OCI-LY7 (cell line): Measurements from ENCODE around the gene HDAC4. TPM values are rescaled to one million over a fixed set of nuclear protein-coding genes. Genes with fewer than 3 reads are reported as not detected.

Experiments
- BruUV-seq: library from RNA; stranded (reverse); fragments of 400-500 nt; replicated peaks from 2 replicates; lab custom pipeline; 2021; lab: Mats Ljungman, UMichigan
- CTCF ChIA-PET: fragments of 300-600 bp; sonication (Branson Sonifier 250); formaldehyde crosslinking; loops from one replicate; lab custom pipeline; 2022; ENCODE audit warnings: antibody characterized with exemption; ENCODE audit not compliant: unreplicated experiment; lab: Charles Lee
- POLR2A ChIA-PET: fragments of 300-600 bp; sonication (Branson Sonifier 250); formaldehyde crosslinking; loops from one replicate; lab custom pipeline; 2022; ENCODE audit warnings: antibody characterized with exemption; lab: Charles Lee
- DNase-seq: peaks from one replicate; pipeline ENCODE4 v3.0.0-alpha.2; 2015; ENCODE audit warnings: low spot score
- H2AFZ ChIP-seq: fragments of 200-600 bp; sonication (generic), shearing (Covaris generic); 2 replicates; pipeline ENCODE4 v1.6.1; 2014; ENCODE audit warnings: mild to moderate bottlenecking, antibody characterized with exemption, low read length, moderate library complexity
- H3K27ac ChIP-seq: fragments of 200-600 bp; sonication (generic); 2 replicates; pipeline ENCODE4 v1.5.1; 2014; ENCODE audit warnings: mixed run types, low read depth, mild to moderate bottlenecking, moderate library complexity, low read length, inconsistent platforms; ENCODE audit not compliant: poor library complexity, severe bottlenecking
- H3K36me3 ChIP-seq: fragments of 200-600 bp; sonication (generic); 2 replicates; pipeline ENCODE4 v1.6.1; 2014; ENCODE audit warnings: mild to moderate bottlenecking, antibody characterized with exemption, low read length, moderate library complexity, mixed read lengths; ENCODE audit not compliant: insufficient read depth
- H3K4me1 ChIP-seq: fragments of 200-600 bp; sonication (generic); 2 replicates; pipeline ENCODE4 v1.5.1; 2014; ENCODE audit warnings: mild to moderate bottlenecking, low read length; ENCODE audit not compliant: insufficient read depth, poor library complexity, severe bottlenecking
- H3K4me2 ChIP-seq: fragments of 200-600 bp; sonication (generic); 2 replicates; pipeline ENCODE4 v1.6.1; 2014; ENCODE audit warnings: mild to moderate bottlenecking, low read length
- H3K4me3 ChIP-seq: fragments of 200-600 bp; sonication (generic); 2 replicates; pipeline ENCODE4 v1.5.1; 2014; ENCODE audit warnings: mild to moderate bottlenecking, low read depth, low read length; ENCODE audit not compliant: poor library complexity, severe bottlenecking
- H3K79me2 ChIP-seq: fragments of 200-600 bp; sonication (generic); 2 replicates; pipeline ENCODE4 v1.6.1; 2016; ENCODE audit warnings: low read depth, mild to moderate bottlenecking, low read length, moderate library complexity, mixed read lengths; ENCODE audit not compliant: insufficient read depth
- H3K9me2 ChIP-seq: fragments of 200-600 bp; sonication (generic); 2 replicates; pipeline ENCODE4 v1.6.1; 2016; ENCODE audit warnings: mild to moderate bottlenecking, low read length, mixed read lengths; ENCODE audit not compliant: insufficient read depth
- H3K9me3 ChIP-seq: fragments of 200-600 bp; sonication (generic); 2 replicates; pipeline ENCODE4 v1.6.1; 2014; ENCODE audit warnings: mild to moderate bottlenecking, mixed run types, low read length, mixed read lengths
- H4K20me1 ChIP-seq: fragments of 200-600 bp; sonication (generic); 2 replicates; pipeline ENCODE4 v1.6.1; 2014; ENCODE audit warnings: mild to moderate bottlenecking, antibody characterized with exemption, low read length, moderate library complexity, mixed read lengths; ENCODE audit not compliant: insufficient read depth
- CTCF ChIP-seq: fragments of 200-600 bp; sonication (generic); conservative IDR thresholded peaks from 2 replicates; pipeline ENCODE4 v1.5.1; 2014; ENCODE audit warnings: mild to moderate bottlenecking, antibody characterized with exemption, low read length, moderate library complexity, mixed read lengths
- EZH2phosphoT487 ChIP-seq: fragments of 200-600 bp; sonication (generic); IDR thresholded peaks from 2 replicates; pipeline ENCODE4 v1.6.1; 2018; ENCODE audit warnings: low read depth, borderline replicate concordance, mild to moderate bottlenecking, mixed run types, antibody characterized with exemption, low read length, moderate library complexity, mixed read lengths
- intact Hi-C: fragments of 100-400 bp; cut with micrococcal nuclease; formaldehyde crosslinking; loops from one replicate; pipeline ENCODE4 v1.10.0; 2022; ENCODE audit not compliant: unreplicated experiment
- total RNA-seq, 2 experiments: library from RNA; depleted of rRNA in 1 of 2; stranded (reverse); fragments of >200 nt in 1 of 2; shearing (Covaris generic) in 1 of 2; gene quantifications; 2 replicates each; pipeline ENCODE4 v1.2.3, GENCODE V29; 2014 to 2022

Gene HDAC4
- total RNA-seq, 2 experiments from 2014 or later = 10.2 to 20.6 TPM

GRCh38 chr2:239036819-239037558 lies 363.8 kb downstream of the HDAC4 start:
- H3K27ac ChIP-seq = no peak overlapping the region
- H3K4me2 ChIP-seq = no peak overlapping the region
- H2AFZ ChIP-seq = no peak overlapping the region
- H3K9me3 ChIP-seq = no peaks in the 10 kb centered on the region
- BruUV-seq = no TSS peak
- no peak for DNase-seq
- CTCF ChIA-PET = no interaction called here
- TF ChIP-seq EZH2phosphoT487 (no peak), CTCF (no peak)
- no peaks in the 10 kb centered on the region for H3K79me2 ChIP-seq
- intact Hi-C loops = loop anchor here (10.0 kb wide), 2 partner anchors 848 to 1108 kb away; partner anchors contain the start of gene OTOS
- POLR2A ChIA-PET = no interaction called here
- no peaks in the 10 kb centered on the region for H3K36me3 ChIP-seq
- no peaks in the 10 kb centered on the region for H4K20me1 ChIP-seq
- H3K9me2 ChIP-seq = no peaks in the 10 kb centered on the region
- no peak overlapping the region for H3K4me3 ChIP-seq
- H3K4me1 ChIP-seq = no peaks in the 10 kb centered on the region

- CTCF ChIA-PET = no interaction called here
- Histone ChIP-seq H3K9me3 (no peaks in the 10 kb centered on the region), H3K36me3 (no peaks in the 10 kb centered on the region), H4K20me1 (no peaks in the 10 kb centered on the region), H3K27ac (no peak overlapping the region), H3K4me3 (no peak overlapping the region), H3K79me2 (no peaks in the 10 kb centered on the region), H3K4me1 (no peaks in the 10 kb centered on the region), H3K4me2 (no peak overlapping the region), H2AFZ (no peak overlapping the region), H3K9me2 (no peaks in the 10 kb centered on the region)
- POLR2A ChIA-PET = no interaction called here
- no peak for DNase-seq
- TF ChIP-seq CTCF (no peak), EZH2phosphoT487 (no peak)
- intact Hi-C loops = loop anchor here (2.0 to 10.0 kb wide), 4 partner anchors 69 to 1109 kb away; partner anchors contain the start of gene OTOS
- BruUV-seq = no TSS peak
These were observed 364.7 kb downstream of the HDAC4 start for GRCh38 chr2:239035997-239036731.
